ENCODE measurements around the gene HOXA9. TPM values are rescaled to one million over a fixed set of nuclear protein-coding genes. Genes with fewer than 3 reads are reported as not detected.

Gene HOXA9
- total RNA-seq, 1 experiment from 2014 or later, result 91.0 TPM

DNA sequence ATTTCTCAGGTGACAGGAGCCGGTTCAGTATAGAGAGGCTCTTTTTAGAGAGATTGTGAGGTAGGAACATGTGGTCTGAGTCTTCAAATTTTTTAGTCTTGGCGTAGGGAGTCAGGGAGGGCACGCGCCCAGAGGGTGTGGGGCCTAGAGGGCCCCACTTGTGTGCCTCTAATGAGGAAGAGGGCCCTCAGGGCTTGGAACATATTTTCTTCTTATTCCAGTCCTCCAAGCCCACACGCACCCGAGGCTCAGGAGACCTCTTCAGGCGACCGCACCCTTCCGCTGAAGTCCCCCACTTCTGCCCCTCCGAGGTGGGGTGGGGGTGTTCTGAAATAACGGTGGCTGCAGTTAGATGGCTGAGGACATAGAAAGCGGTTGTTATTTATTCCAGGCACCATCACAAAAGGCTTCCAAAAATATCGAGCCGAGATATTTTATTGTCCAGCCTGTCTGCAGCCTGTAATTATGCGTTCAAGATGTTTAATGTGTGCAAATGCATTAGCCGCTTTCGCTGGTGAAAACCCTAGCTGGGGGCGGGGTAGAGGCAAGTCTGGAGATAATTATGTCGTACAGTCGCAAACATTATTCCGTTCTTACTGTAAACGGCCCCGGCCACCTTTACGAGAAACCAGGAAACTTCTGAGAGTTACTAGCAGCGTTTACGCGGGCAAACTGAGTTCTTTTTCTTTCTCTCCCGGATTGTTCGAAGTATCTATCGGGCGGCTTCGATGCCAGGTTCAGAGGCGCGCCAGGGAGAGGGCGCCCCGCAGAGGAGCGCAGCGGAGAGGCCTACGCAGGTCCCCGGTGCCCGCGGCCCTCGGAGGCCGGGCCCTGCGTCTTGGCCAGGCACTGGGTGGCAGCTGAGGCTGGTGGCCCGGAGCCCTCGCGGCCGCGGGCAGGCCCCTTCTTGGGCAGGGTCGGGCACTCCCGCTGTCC lies 47.4 kb upstream of the HOXA9 start:
- H2AFZ ChIP-seq (ENCODE audit: low read depth, low read length, poor library complexity, severe bottlenecking), result no peak overlapping the region
- BruUV-seq (replicated peaks), result no TSS peak
- H3K36me3 ChIP-seq (ENCODE audit: control insufficient read depth in 1 of 2, insufficient read depth in 2 of 2, low read length in 2 of 2), result no peaks in the 10 kb centered on the region
- CTCF ChIA-PET, result no interaction called here
- no peak for TF ChIP-seq CBX3 (IDR thresholded peaks at IDR 0.05; ENCODE audit: low read depth)
- no peak for TF ChIP-seq ZNF274 (IDR thresholded peaks at IDR 0.05; ENCODE audit: low read depth, low read length)
- TF ChIP-seq, protein P1, sequence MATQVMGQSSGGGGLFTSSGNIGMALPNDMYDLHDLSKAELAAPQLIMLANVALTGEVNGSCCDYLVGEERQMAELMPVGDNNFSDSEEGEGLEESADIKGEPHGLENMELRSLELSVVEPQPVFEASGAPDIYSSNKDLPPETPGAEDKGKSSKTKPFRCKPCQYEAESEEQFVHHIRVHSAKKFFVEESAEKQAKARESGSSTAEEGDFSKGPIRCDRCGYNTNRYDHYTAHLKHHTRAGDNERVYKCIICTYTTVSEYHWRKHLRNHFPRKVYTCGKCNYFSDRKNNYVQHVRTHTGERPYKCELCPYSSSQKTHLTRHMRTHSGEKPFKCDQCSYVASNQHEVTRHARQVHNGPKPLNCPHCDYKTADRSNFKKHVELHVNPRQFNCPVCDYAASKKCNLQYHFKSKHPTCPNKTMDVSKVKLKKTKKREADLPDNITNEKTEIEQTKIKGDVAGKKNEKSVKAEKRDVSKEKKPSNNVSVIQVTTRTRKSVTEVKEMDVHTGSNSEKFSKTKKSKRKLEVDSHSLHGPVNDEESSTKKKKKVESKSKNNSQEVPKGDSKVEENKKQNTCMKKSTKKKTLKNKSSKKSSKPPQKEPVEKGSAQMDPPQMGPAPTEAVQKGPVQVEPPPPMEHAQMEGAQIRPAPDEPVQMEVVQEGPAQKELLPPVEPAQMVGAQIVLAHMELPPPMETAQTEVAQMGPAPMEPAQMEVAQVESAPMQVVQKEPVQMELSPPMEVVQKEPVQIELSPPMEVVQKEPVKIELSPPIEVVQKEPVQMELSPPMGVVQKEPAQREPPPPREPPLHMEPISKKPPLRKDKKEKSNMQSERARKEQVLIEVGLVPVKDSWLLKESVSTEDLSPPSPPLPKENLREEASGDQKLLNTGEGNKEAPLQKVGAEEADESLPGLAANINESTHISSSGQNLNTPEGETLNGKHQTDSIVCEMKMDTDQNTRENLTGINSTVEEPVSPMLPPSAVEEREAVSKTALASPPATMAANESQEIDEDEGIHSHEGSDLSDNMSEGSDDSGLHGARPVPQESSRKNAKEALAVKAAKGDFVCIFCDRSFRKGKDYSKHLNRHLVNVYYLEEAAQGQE (IDR thresholded peaks at IDR 0.05; ENCODE audit: low read depth), result no peak
- H3K4me1 ChIP-seq (ENCODE audit: control insufficient read depth in 1 of 2, insufficient read depth in 2 of 2, low read length in 2 of 2), result peaks cover 4 to 14% of the 10 kb centered on the region in 2 experiments; a peak in 3 of 4 replicates
- intact Hi-C loops (cut with micrococcal nuclease), result no loop called here
- H3K9ac ChIP-seq (ENCODE audit: low read length), result no peak overlapping the region
- no peak overlapping the region for H3K4me2 ChIP-seq (ENCODE audit: low read length)
- H3K27me3 ChIP-seq (ENCODE audit: insufficient read depth, low read length), result no peaks in the 10 kb centered on the region
- RAD21 ChIA-PET (ENCODE audit: low non-redundant PET in 1 of 2, low total read pairs in 2 of 2, uncharacterized antibody in 2 of 2, unreplicated experiment in 2 of 2), result no interaction called here
- H3K79me2 ChIP-seq (ENCODE audit: insufficient read depth, low read length), result no peaks in the 10 kb centered on the region
- H3K4me3 ChIP-seq (replicated peaks in 1 of 2; ENCODE audit: low read depth in 1 of 2, low read length in 2 of 2), result no peak overlapping the region
- H4K20me1 ChIP-seq (ENCODE audit: insufficient read depth), result no peaks in the 10 kb centered on the region
- no peaks in the 10 kb centered on the region for H3K9me3 ChIP-seq (ENCODE audit: control insufficient read depth in 1 of 2, insufficient read depth in 1 of 2, low read depth in 1 of 2, low read length in 2 of 2)
- no peak overlapping the region for H3K27ac ChIP-seq (ENCODE audit: low read depth, low read length)
- H3K9me2 ChIP-seq (ENCODE audit: insufficient read depth), result no peaks in the 10 kb centered on the region
- DNase-seq (ENCODE audit: low read depth, low spot score), result no peak
- POLR2A ChIA-PET, result no interaction called here
- no peak for ATAC-seq
